ENCODE measurements around the gene SLC17A9. TPM values are rescaled to one million over a fixed set of nuclear protein-coding genes. Genes with fewer than 3 reads are reported as not detected.

SLC17A9 gene
- polyA plus RNA-seq, 3 donors = 0.81 to 31.3 (median 0.82) TPM

- H3K4me2 ChIP-seq (replicated peaks; ENCODE audit: extremely low read depth, low read length, poor library complexity, severe bottlenecking) = peak overlapping the region; percentile 90
- Mint-ChIP-seq H3K4me3 (peak overlapping the region; percentile 96 to 97), H3K27ac (peak overlapping the region in 6 of 7 donors; percentile 15 to 96 (median 44)), H3K9me3 (peaks cover 0 to 2% (median 0%) of the 10 kb centered on the region in 7 donors), H3K4me1 (peaks cover 67% of the 10 kb centered on the region), H3K27me3 (ENCODE audit: low read depth in 3 of 3) (no peaks in the 10 kb centered on the region), H3K36me3 (no peaks in the 10 kb centered on the region)
- H4K20me1 ChIP-seq (ENCODE audit: insufficient read depth, low read length) = peaks cover 83% of the 10 kb centered on the region
- no peak for DNase-seq
- H3K27ac ChIP-seq (ENCODE audit: low read depth in 1 of 2, low read length in 2 of 2) = peak overlapping the region in 1 of 2 donors; percentile 94
- intact Hi-C loops (cut with micrococcal nuclease) = loop anchor here (2.0 to 10.0 kb wide), 2 partner anchors 15 to 129 kb away; partner anchors contain the start of genes GID8 (in 1 of the 2) and MRGBP (in 1 of the 2)
- H3K9ac ChIP-seq (ENCODE audit: insufficient read depth, low read length, poor library complexity, severe bottlenecking) = no peak overlapping the region
- no peak for TF ChIP-seq CTCF (IDR thresholded peaks at IDR 0.05)
- peak overlapping the region in 1 of 3 experiments; percentile 84 for H3K4me3 ChIP-seq (replicated peaks in 1 of 3; ENCODE audit: low read depth in 2 of 3, low read length in 3 of 3)
- H3K27me3 ChIP-seq (ENCODE audit: control insufficient read depth in 2 of 2, insufficient read depth in 2 of 2, low read length in 2 of 2) = no peaks in the 10 kb centered on the region
- no peaks in the 10 kb centered on the region for H3K36me3 ChIP-seq (replicated peaks in 1 of 2; ENCODE audit: control insufficient read depth in 1 of 2, insufficient read depth in 2 of 2, low read length in 2 of 2)
- WGBS (ENCODE audit: insufficient coverage) = no CpG with 5 or more reads among the region's 7 CpGs
- peaks cover 59 to 86% of the 10 kb centered on the region in 2 donors for H3K4me1 ChIP-seq (ENCODE audit: control insufficient read depth in 1 of 2, insufficient read depth in 2 of 2, low read length in 2 of 2)
- H3K79me2 ChIP-seq (ENCODE audit: insufficient read depth, low read length) = peaks cover 100% of the 10 kb centered on the region
- H3K9me3 ChIP-seq (replicated peaks in 1 of 2; ENCODE audit: control insufficient read depth in 1 of 2, insufficient read depth in 1 of 2, low read length in 2 of 2) = no peaks in the 10 kb centered on the region
- no peak overlapping the region for H2AFZ ChIP-seq (ENCODE audit: insufficient read depth, low read depth, low read length, poor library complexity, severe bottlenecking)
Observed at GRCh38 chr20:62923669-62924441, 28.7 kb upstream of the SLC17A9 start.

GRCh38 chr20:62924442-62925075 is 27.9 kb upstream of the SLC17A9 start:
- H3K79me2 ChIP-seq (ENCODE audit: insufficient read depth, low read length) = peaks cover 99% of the 10 kb centered on the region
- H3K36me3 ChIP-seq (replicated peaks in 1 of 2; ENCODE audit: control insufficient read depth in 1 of 2, insufficient read depth in 2 of 2, low read length in 2 of 2) = no peaks in the 10 kb centered on the region
- H3K27ac Mint-ChIP-seq = peak overlapping the region; percentile 91 to 96 (median 95)
- 56% methylated on average over 7 of the region's 12 CpGs for WGBS (ENCODE audit: insufficient coverage)
- peak overlapping the region; percentile 96 for H3K9ac ChIP-seq (ENCODE audit: insufficient read depth, low read length, poor library complexity, severe bottlenecking)
- no peaks in the 10 kb centered on the region for H3K27me3 Mint-ChIP-seq (ENCODE audit: low read depth in 3 of 3)
- no peak overlapping the region for H2AFZ ChIP-seq (ENCODE audit: insufficient read depth, low read depth, low read length, poor library complexity, severe bottlenecking)
- H4K20me1 ChIP-seq (ENCODE audit: insufficient read depth, low read length) = peaks cover 76% of the 10 kb centered on the region
- peak overlapping the region; percentile 96 to 97 for H3K4me3 Mint-ChIP-seq
- peak overlapping the region; percentile 90 for H3K4me2 ChIP-seq (replicated peaks; ENCODE audit: extremely low read depth, low read length, poor library complexity, severe bottlenecking)
- intact Hi-C loops (cut with micrococcal nuclease) = loop anchor here (2.0 to 10.0 kb wide), 2 partner anchors 14 to 130 kb away; partner anchors contain the start of genes GID8 (in 1 of the 2) and MRGBP (in 1 of the 2)
- no peak for TF ChIP-seq CTCF (IDR thresholded peaks at IDR 0.05)
- no peaks in the 10 kb centered on the region for H3K36me3 Mint-ChIP-seq
- peaks cover 0 to 2% (median 0%) of the 10 kb centered on the region in 7 donors for H3K9me3 Mint-ChIP-seq
- H3K27ac ChIP-seq (ENCODE audit: low read depth in 1 of 2, low read length in 2 of 2) = peak overlapping the region in 1 of 2 donors; percentile 94
- H3K4me3 ChIP-seq (replicated peaks in 1 of 3; ENCODE audit: low read depth in 2 of 3, low read length in 3 of 3) = peak overlapping the region; percentile 84 to 91 (median 88)
- peaks cover 61% of the 10 kb centered on the region for H3K4me1 Mint-ChIP-seq
- no peaks in the 10 kb centered on the region for H3K9me3 ChIP-seq (replicated peaks in 1 of 2; ENCODE audit: control insufficient read depth in 1 of 2, insufficient read depth in 1 of 2, low read length in 2 of 2)
- peak in 2 of 3 donors; percentile 30 to 50 for DNase-seq
- peaks cover 54 to 79% of the 10 kb centered on the region in 2 donors for H3K4me1 ChIP-seq (ENCODE audit: control insufficient read depth in 1 of 2, insufficient read depth in 2 of 2, low read length in 2 of 2)
- H3K27me3 ChIP-seq (ENCODE audit: control insufficient read depth in 2 of 2, insufficient read depth in 2 of 2, low read length in 2 of 2) = no peaks in the 10 kb centered on the region
